IPS-NIHi7 (cell line): ENCODE data around the gene MTCH1.

Experiments
- DNase-seq: peaks from one replicate; pipeline ENCODE4 v3.0.0; 2012; ENCODE audit warnings: mixed read lengths; ENCODE audit errors: extremely low spot score

The MTCH1 gene

DNA sequence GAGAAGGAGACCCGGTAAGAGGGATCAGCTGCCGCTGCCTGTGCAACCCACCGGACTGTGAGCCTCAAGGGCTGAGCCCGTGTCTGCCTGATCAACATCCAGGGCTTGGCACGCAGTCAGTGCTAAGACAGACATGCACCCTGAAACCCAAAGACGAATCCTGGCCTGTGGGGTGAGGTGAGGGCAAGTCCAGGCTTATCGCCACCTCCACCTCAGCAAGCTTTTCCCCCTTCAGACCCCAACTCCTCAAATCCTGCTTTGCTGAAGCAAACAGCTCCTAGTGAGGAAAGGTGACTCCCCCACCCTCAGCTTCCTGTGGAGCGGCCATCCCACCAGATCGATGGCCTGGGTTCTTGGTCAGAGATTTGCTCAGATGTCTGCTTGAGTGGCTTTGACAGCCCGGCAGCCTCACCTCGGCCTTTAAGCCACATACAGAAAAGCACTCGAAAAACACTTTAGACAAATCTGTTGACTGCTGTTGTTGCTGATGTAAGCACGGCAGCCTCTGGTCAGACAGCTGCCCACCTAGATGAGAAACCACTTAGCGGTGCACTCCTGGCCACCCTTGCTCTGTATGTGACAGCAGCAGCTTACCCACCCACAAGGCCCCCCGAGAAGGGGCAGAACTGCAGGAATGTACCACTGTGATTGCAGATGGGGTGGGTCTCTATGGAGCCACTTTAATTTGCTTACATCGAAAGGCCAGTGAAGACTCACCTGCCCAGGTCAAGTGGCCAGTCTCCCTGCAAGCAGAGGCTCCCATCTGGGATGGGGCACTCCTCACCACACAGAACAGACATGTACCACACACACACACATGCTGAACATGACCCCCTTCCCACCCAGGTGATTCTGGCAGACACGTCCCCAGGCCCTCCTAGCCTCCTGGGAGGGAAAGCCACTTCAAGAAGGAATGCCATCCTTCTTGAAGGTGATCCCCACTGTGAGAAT lies 14.8 kb downstream of the MTCH1 start:
- DNase-seq = no peak

GRCh38 chr6:36969988-36970891 lies 15.8 kb downstream of the MTCH1 start:
- DNase-seq = no peak

- DNase-seq = no peak
Observed at GRCh38 chr6:36969240-36969691, 16.7 kb downstream of the MTCH1 start.

GRCh38 chr6:36968266-36968977 lies 17.6 kb downstream of the MTCH1 start:
- DNase-seq = no peak

DNA sequence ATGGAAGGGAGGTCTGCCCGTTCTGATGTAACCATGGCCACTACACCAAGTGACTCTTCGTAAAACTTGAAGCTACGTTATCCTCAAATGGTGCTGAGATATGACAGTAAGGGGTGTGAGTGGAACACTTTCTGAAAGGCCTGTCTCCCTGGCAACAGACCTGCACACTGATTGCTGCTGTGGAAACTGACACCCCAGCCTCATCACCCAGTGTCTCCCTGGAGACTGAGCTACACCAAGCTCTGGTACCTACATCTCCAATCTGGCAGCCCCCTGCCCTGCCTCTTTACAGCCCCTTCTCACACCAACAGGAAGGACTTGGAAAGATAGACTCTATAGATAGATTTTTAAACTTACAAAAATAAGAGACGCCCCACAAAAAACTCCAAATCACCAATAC lies 18.2 kb downstream of the MTCH1 start:
- no peak for DNase-seq

DNA sequence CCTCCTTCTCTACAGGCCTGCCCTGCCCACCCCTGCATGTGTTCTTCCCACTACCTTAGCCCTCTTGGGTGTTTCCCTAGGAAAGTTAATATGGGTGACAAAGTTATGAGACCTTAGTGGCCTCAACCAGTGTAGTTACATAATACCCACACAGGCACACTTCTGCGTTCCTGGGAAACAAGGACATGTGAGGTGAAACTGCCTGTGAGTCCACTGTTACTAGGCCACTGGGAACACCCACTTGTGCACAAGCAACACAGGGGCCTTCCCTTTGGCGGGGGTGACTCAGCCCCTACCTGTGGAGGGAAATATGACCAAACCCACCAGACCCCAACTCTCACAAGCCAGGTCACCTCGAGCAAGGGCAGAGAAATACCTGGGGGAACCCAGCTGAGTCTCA lies 18.7 kb downstream of the MTCH1 start:
- DNase-seq = no peak

DNA sequence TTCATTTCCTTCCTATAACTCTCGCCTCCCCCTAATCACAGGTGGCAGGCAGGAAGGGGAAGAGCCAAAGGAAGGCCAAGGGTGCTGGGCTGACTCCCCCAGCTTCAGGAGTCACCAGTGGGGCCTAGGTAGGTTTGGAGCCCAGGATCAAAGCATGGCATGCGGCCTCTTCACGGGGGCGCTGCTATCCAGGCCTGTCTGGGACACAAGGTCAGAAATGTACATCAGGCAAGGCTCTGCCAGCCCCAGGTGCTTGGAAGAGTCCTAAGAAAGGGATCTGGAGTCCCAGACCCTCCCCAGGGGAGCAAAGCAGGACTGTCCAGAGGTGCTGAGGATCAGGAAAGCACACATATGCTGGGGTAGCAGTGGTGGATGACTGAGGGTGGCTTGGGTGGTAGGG lies 21.1 kb downstream of the MTCH1 start:
- no peak for DNase-seq

DNA sequence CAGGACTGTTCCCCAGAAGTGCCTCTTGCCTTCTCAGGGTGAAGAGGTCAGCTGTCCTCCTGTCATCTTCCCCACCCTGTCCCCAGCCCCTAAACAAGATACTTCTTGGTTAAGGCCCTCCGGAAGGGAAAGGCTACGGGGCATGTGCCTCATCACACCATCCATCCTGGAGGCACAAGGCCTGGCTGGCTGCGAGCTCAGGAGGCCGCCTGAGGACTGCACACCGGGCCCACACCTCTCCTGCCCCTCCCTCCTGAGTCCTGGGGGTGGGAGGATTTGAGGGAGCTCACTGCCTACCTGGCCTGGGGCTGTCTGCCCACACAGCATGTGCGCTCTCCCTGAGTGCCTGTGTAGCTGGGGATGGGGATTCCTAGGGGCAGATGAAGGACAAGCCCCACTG lies 21.6 kb downstream of the MTCH1 start:
- no peak for DNase-seq

DNA sequence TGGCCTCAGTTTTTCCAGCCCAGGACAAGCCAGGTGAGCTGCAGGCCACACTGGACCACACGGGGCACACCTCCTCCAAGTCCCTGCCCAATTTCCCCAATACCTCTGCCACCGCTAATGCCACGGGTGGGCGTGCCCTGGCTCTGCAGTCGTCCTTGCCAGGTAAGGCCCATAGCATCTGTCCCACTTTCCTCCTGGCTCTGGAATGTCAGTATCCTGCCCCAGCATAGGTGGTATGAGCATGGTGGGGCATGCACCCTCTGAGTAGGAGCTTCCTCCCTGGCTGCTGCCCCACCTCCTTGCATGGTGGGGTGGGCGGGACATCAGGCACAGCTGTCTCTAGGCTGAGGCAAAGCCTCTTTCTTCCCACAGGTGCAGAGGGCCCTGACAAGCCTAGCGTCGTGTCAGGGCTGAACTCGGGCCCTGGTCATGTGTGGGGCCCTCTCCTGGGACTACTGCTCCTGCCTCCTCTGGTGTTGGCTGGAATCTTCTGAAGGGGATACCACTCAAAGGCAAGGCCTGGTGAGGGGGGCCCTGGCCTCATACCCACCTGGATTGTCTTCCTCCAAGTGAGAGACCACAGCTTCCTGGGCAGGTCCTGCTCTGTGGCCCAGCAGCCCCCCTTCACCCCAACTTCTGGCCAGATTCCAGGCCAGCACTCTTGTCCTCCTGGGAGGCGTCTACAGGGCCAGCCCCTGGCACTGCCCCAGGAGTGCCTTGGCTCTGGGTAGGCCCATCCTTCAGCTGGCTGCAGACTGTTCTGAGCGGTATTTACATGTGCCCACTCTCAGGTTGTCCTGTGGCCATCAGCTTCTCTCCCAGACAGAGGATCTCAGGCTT lies 22.3 kb downstream of the MTCH1 start:
- DNase-seq = no peak

- peak; percentile 93 for DNase-seq
Observed at GRCh38 chr6:36962874-36963273, 23.1 kb downstream of the MTCH1 start.

GRCh38 chr6:36961441-36962435 lies 24.3 kb downstream of the MTCH1 start:
- no peak for DNase-seq

GRCh38 chr6:36959555-36960250 lies 26.3 kb downstream of the MTCH1 start:
- no peak for DNase-seq

DNA sequence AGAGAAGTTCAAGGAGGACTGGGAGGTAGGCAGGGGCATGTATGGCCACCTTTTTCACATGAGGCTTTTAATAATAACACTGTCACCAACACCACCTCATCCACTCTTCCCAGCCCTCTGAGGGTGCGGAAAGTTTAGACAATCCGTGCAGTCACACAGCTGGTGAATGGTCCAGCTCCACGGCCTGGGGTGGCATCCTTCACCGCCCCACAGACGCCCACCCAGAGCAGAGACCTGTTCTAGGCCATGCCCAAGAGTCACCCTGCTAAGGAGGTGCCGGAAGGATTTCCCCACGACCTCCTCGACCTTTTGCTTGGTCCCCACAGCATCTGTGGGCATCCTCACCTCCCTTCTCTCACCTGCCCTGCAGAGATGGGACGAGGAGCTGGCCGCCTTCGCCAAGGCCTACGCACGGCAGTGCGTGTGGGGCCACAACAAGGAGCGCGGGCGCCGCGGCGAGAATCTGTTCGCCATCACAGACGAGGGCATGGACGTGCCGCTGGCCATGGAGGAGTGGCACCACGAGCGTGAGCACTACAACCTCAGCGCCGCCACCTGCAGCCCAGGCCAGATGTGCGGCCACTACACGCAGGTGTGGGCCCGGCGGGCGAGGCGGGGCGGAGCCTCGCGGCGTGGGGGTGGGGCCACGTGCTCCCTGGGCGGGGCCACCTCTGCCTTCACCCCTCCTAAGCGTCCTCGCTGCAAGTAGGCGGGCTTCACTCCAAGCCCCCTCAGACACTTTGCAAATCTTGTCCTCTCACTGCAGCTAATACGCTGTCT lies 27.0 kb downstream of the MTCH1 start:
- DNase-seq = peak; percentile 76

DNA sequence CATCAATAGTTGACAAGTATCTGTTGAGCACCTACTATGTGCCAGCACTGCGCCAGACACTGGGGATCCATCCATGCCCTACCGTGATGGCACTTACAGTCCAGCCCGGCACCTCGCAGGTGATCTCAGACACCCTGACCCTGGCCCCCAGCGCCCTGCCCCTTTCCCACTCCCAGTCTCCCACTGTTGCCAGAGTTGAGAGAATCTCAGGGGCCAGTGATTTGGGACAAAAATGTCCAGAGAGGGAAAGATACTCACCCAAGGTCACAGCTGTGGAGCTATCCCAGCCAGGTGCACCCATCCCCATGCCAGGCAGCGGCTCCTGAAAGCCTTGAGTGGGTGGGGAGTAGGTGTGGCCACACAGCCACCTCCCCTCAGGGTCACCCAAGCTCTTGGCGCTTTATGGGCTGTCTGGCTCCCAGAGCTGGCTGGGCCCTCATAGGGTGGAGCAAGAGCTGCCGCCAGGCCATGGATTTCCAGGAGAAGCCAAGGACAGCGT lies 28.2 kb downstream of the MTCH1 start:
- no peak for DNase-seq

GRCh38 chr6:36956446-36956820 lies 29.6 kb downstream of the MTCH1 start:
- no peak for DNase-seq

GRCh38 chr6:36955671-36956445 lies 30.1 kb downstream of the MTCH1 start:
- DNase-seq = no peak

DNA sequence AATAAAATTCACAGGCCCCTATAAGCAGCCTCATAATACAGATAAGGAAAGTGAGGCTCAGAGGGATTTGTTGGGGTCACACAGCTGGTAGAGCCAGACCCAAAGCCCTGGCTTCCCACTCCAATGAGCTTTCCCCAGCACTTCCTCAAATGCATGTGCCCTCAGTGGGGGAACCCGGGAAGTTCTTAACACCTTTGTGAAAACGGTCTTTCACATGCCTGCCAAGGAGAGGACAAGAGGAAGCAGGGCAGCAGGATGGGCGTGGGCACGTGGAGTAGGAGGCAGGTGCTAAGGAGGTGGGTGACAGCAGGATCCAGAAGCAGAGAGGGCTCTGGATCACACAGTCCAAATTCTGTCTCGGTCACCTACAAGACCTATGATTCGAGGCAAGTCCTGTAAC lies 30.9 kb downstream of the MTCH1 start:
- DNase-seq = no peak
